Caco-2 (cell line): ENCODE results near the gene VTI1A. TPM values are rescaled to one million over a fixed set of nuclear protein-coding genes. Genes with fewer than 3 reads are reported as not detected.

ENCODE experiments used
- BruUV-seq: library from RNA; stranded (reverse); fragments of 400-500 nt; replicated peaks from 2 replicates; lab custom pipeline; 2021; lab: Mats Ljungman, UMichigan
- CTCF ChIA-PET: fragments of 300-600 bp; sonication (Branson Sonifier 250); formaldehyde crosslinking; loops from one replicate; lab custom pipeline; 2022; ENCODE audit warnings: antibody characterized with exemption; lab: Charles Lee
- POLR2A ChIA-PET: fragments of 300-600 bp; sonication (Branson Sonifier 250); formaldehyde crosslinking; loops from one replicate; lab custom pipeline; 2022; ENCODE audit warnings: antibody characterized with exemption; lab: Charles Lee
- DNase-seq, 2 experiments: peaks; one replicate each; pipeline versions ENCODE4 v3.0.0 to v3.0.0-alpha.2; 2020 to 2022
- H3K27me3 ChIP-seq: replicated peaks from 2 replicates; pipeline ENCODE4 v1.6.0; 2011; ENCODE audit warnings: low read length; ENCODE audit not compliant: control insufficient read depth, insufficient read depth
- H3K36me3 ChIP-seq: 2 replicates; pipeline ENCODE4 v1.5.1; 2011; ENCODE audit warnings: low read length; ENCODE audit not compliant: control insufficient read depth, insufficient read depth
- H3K4me1 ChIP-seq: fragments of 250-450 bp; sonication (Bioruptor Pico); 2 replicates; pipeline ENCODE4 v1.5.1; 2020; ENCODE audit warnings: mild to moderate bottlenecking
- H3K4me3 ChIP-seq: 2 replicates; pipeline ENCODE4 v1.5.1; 2011; ENCODE audit warnings: low read depth, mild to moderate bottlenecking, control low read depth, low read length
- H3K9me3 ChIP-seq: fragments of 250-450 bp; sonication (Bioruptor Pico); 2 replicates; pipeline ENCODE4 v1.5.1; 2020; ENCODE audit warnings: mild to moderate bottlenecking, moderate library complexity
- H3K27ac Mint-ChIP-seq: one replicate; pipeline ENCODE4 v1.8.0; 2022; ENCODE audit warnings: mixed read lengths; ENCODE audit not compliant: unreplicated experiment
- H3K27me3 Mint-ChIP-seq: one replicate; pipeline ENCODE4 v1.8.0; 2022; ENCODE audit warnings: mixed read lengths; ENCODE audit not compliant: insufficient read depth, unreplicated experiment
- H3K36me3 Mint-ChIP-seq: one replicate; pipeline ENCODE4 v1.8.0; 2022; ENCODE audit warnings: mild to moderate bottlenecking, mixed read lengths; ENCODE audit not compliant: insufficient read depth, unreplicated experiment
- H3K4me1 Mint-ChIP-seq: one replicate; pipeline ENCODE4 v1.8.0; 2022; ENCODE audit warnings: low read depth, mixed read lengths; ENCODE audit not compliant: unreplicated experiment
- H3K4me3 Mint-ChIP-seq: one replicate; pipeline ENCODE4 v1.8.0; 2022; ENCODE audit warnings: mild to moderate bottlenecking, moderate library complexity, mixed read lengths; ENCODE audit not compliant: unreplicated experiment
- H3K9me3 Mint-ChIP-seq: one replicate; pipeline ENCODE4 v1.8.0; 2022; ENCODE audit warnings: mixed read lengths; ENCODE audit not compliant: unreplicated experiment
- CTCF ChIP-seq, 2 experiments: fragments of 200-600 bp in 1 of 2; IDR thresholded peaks; 1 replicate in 1 of 2; 2 replicates in 1 of 2; pipeline versions ENCODE4 v1.5.1 to v1.8.0; 2011 to 2022; ENCODE audit warnings: antibody characterized with exemption in 1 of 2, control low read depth in 1 of 2, inconsistent platforms in 1 of 2, low read depth in 1 of 2, low read length in 1 of 2, mild to moderate bottlenecking in 1 of 2, moderate library complexity in 1 of 2; ENCODE audit not compliant: insufficient read depth in 1 of 2, severe bottlenecking in 1 of 2, unreplicated experiment in 1 of 2
- intact Hi-C: fragments of 100-400 bp; cut with micrococcal nuclease; formaldehyde crosslinking; loops from one replicate; pipeline ENCODE4 v1.10.0; 2022; ENCODE audit not compliant: unreplicated experiment
- total RNA-seq: library from RNA; stranded (reverse); gene quantifications from 2 replicates; pipeline ENCODE4 v1.2.3, GENCODE V29; 2022

VTI1A gene
- total RNA-seq, 1 experiment from 2014 or later: 45.6 TPM

GRCh38 chr10:112475575-112476218, 28.7 kb downstream of the VTI1A start:
- intact Hi-C loops: no loop called here
- Histone ChIP-seq H3K9me3 (no peaks in the 10 kb centered on the region), H3K27me3 (no peaks in the 10 kb centered on the region), H3K4me3 (no peak overlapping the region), H3K36me3 (no peaks in the 10 kb centered on the region), H3K4me1 (peaks cover 8% of the 10 kb centered on the region; the same call in 1 of the 2 replicates)
- TF ChIP-seq CTCF (IDR thresholded peaks at IDR 0.05; ENCODE audit: insufficient read depth in 1 of 2, low read depth in 1 of 2, low read length in 1 of 2, severe bottlenecking in 1 of 2, unreplicated experiment in 1 of 2): no peak
- Mint-ChIP-seq H3K27me3 (no peaks in the 10 kb centered on the region), H3K27ac (no peak overlapping the region), H3K36me3 (peaks cover 5% of the 10 kb centered on the region), H3K9me3 (no peaks in the 10 kb centered on the region), H3K4me3 (no peak overlapping the region), H3K4me1 (no peaks in the 10 kb centered on the region)
- no TSS peak for BruUV-seq
- ChIA-PET POLR2A (no interaction called here), CTCF (no interaction called here)
- no peak for DNase-seq

GRCh38 chr10:112481602-112482001, 34.6 kb downstream of the VTI1A start:
- no TSS peak for BruUV-seq
- no peaks in the 10 kb centered on the region for H3K9me3 Mint-ChIP-seq
- H3K27ac Mint-ChIP-seq: no peak overlapping the region
- no peaks in the 10 kb centered on the region for H3K27me3 ChIP-seq
- H3K4me3 ChIP-seq: no peak overlapping the region
- H3K36me3 ChIP-seq: no peaks in the 10 kb centered on the region
- H3K4me1 ChIP-seq: no peaks in the 10 kb centered on the region
- no peak for DNase-seq
- H3K9me3 ChIP-seq: no peaks in the 10 kb centered on the region
- H3K36me3 Mint-ChIP-seq: peaks cover 5% of the 10 kb centered on the region
- no peak for TF ChIP-seq CTCF (IDR thresholded peaks at IDR 0.05; ENCODE audit: insufficient read depth in 1 of 2, low read depth in 1 of 2, low read length in 1 of 2, severe bottlenecking in 1 of 2, unreplicated experiment in 1 of 2)
- no peaks in the 10 kb centered on the region for H3K27me3 Mint-ChIP-seq
- H3K4me1 Mint-ChIP-seq: no peaks in the 10 kb centered on the region
- intact Hi-C loops: no loop called here
- H3K4me3 Mint-ChIP-seq: no peak overlapping the region
- CTCF ChIA-PET: interaction anchor here (1.5 kb wide), 1 partner anchor 9 kb away, joined by 3 read pairs; no protein-coding TSS in a partner anchor
- POLR2A ChIA-PET: no interaction called here

- Histone ChIP-seq H3K4me1 (peaks cover 4% of the 10 kb centered on the region; the same call in 1 of the 2 replicates), H3K36me3 (no peaks in the 10 kb centered on the region), H3K27me3 (no peaks in the 10 kb centered on the region), H3K4me3 (no peak overlapping the region), H3K9me3 (no peaks in the 10 kb centered on the region)
- intact Hi-C loops: no loop called here
- no peak overlapping the region for H3K27ac Mint-ChIP-seq
- no peaks in the 10 kb centered on the region for H3K4me1 Mint-ChIP-seq
- peaks cover 5% of the 10 kb centered on the region for H3K36me3 Mint-ChIP-seq
- H3K9me3 Mint-ChIP-seq: no peaks in the 10 kb centered on the region
- ChIA-PET CTCF (no interaction called here), POLR2A (no interaction called here)
- DNase-seq: no peak
- TF ChIP-seq CTCF (IDR thresholded peaks at IDR 0.05; ENCODE audit: insufficient read depth in 1 of 2, low read depth in 1 of 2, low read length in 1 of 2, severe bottlenecking in 1 of 2, unreplicated experiment in 1 of 2): no peak
- no peaks in the 10 kb centered on the region for H3K27me3 Mint-ChIP-seq
- no TSS peak for BruUV-seq
- no peak overlapping the region for H3K4me3 Mint-ChIP-seq
Observed at GRCh38 chr10:112484399-112484798, 37.4 kb downstream of the VTI1A start.
